Measurements from ENCODE around the gene CYTIP. TPM values are rescaled to one million over a fixed set of nuclear protein-coding genes. Genes with fewer than 3 reads are reported as not detected.
A peak's percentile ranks its signal among the peaks of the same experiment; 100 is the strongest.

Gene CYTIP
- total and polyA plus RNA-seq, 2 donors from 2014 or later: 3.5 to 24.0 TPM

DNA sequence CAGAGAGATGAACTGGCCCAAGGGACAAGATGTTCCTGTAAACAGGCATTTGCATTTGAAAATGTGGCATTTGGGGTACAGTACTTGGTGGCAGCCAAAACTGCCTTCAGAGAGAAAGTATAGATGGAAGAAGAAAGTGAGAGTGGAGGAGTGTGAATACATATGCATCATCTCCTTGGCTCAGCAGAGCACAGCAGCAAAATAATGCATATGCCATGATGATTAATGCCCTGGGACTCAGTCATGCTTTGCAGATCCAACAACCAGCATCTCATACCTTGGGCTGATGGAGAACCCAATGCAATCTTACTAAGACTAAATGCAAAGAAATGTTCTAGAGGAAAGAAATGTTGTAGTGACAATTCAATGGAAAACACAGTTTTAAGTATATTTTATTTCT, 29.7 kb upstream of the CYTIP start:
- TF ChIP-seq, protein P1, sequence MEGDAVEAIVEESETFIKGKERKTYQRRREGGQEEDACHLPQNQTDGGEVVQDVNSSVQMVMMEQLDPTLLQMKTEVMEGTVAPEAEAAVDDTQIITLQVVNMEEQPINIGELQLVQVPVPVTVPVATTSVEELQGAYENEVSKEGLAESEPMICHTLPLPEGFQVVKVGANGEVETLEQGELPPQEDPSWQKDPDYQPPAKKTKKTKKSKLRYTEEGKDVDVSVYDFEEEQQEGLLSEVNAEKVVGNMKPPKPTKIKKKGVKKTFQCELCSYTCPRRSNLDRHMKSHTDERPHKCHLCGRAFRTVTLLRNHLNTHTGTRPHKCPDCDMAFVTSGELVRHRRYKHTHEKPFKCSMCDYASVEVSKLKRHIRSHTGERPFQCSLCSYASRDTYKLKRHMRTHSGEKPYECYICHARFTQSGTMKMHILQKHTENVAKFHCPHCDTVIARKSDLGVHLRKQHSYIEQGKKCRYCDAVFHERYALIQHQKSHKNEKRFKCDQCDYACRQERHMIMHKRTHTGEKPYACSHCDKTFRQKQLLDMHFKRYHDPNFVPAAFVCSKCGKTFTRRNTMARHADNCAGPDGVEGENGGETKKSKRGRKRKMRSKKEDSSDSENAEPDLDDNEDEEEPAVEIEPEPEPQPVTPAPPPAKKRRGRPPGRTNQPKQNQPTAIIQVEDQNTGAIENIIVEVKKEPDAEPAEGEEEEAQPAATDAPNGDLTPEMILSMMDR (IDR thresholded peaks at IDR 0.05; ENCODE audit: borderline replicate concordance, extremely low read depth, insufficient read depth): no peak
- no peak for FAIRE-seq

DNA sequence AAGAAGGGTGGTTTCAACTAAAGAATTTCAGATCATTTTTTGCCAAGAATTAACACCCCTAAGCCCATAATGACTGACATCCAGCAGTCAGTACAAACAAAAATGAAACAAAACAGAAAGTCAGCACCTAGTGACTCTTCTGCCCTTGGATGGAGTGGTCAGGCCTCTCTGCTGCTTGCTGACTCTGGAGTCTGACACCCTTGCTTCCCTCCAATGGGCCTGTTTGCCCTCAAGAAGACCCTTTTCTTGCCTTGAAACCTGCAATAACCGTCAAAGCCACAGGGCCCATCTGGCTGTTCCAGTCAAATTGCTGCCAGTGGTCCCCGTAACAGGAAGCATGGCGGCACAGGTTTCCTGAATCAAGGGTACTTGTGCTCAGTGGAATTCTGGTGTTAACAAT, 27.2 kb upstream of the CYTIP start:
- no peaks in the 10 kb centered on the region for H3K27me3 ChIP-seq (ENCODE audit: control insufficient read depth, insufficient read depth, low read length)
- H3K27ac ChIP-seq (ENCODE audit: low read depth in 2 of 2, low read length in 2 of 2): no peak overlapping the region
- H3K4me3 ChIP-seq (ENCODE audit: low read length in 3 of 3): no peak overlapping the region
- TF ChIP-seq, protein P1 (IDR thresholded peaks at IDR 0.05; ENCODE audit: borderline replicate concordance, extremely low read depth, insufficient read depth): no peak
- intact Hi-C loops (cut with DNase I): no loop called here
- no peak for DNase-seq
- no peak for FAIRE-seq
- no peak overlapping the region for H3K9ac ChIP-seq (ENCODE audit: low read length in 3 of 3)
- H3K36me3 ChIP-seq (ENCODE audit: control insufficient read depth in 2 of 3, insufficient read depth in 3 of 3, low read length in 3 of 3): no peaks in the 10 kb centered on the region
- no peaks in the 10 kb centered on the region for H3K4me1 ChIP-seq (ENCODE audit: control insufficient read depth in 2 of 3, insufficient read depth in 2 of 3, low read depth in 1 of 3, low read length in 3 of 3)
- no peaks in the 10 kb centered on the region for H3K9me3 ChIP-seq (ENCODE audit: control insufficient read depth in 2 of 3, insufficient read depth in 1 of 3, low read length in 3 of 3)

More for the DNA sequence above, 29.7 kb upstream of the CYTIP start:
- Histone ChIP-seq H3K27me3 (ENCODE audit: control insufficient read depth, insufficient read depth, low read length) (no peaks in the 10 kb centered on the region), H3K36me3 (ENCODE audit: control insufficient read depth in 2 of 3, insufficient read depth in 3 of 3, low read length in 3 of 3) (no peaks in the 10 kb centered on the region), H3K4me3 (ENCODE audit: low read length in 3 of 3) (no peak overlapping the region), H3K9me3 (ENCODE audit: control insufficient read depth in 2 of 3, insufficient read depth in 1 of 3, low read length in 3 of 3) (no peaks in the 10 kb centered on the region), H3K4me1 (ENCODE audit: control insufficient read depth in 2 of 3, insufficient read depth in 2 of 3, low read depth in 1 of 3, low read length in 3 of 3) (no peaks in the 10 kb centered on the region), H3K27ac (ENCODE audit: low read depth in 2 of 2, low read length in 2 of 2) (no peak overlapping the region), H3K9ac (ENCODE audit: low read length in 3 of 3) (no peak overlapping the region)
- intact Hi-C loops (cut with DNase I): no loop called here
- DNase-seq: peak in 2 of 5 donors; percentile 20 to 22

DNA sequence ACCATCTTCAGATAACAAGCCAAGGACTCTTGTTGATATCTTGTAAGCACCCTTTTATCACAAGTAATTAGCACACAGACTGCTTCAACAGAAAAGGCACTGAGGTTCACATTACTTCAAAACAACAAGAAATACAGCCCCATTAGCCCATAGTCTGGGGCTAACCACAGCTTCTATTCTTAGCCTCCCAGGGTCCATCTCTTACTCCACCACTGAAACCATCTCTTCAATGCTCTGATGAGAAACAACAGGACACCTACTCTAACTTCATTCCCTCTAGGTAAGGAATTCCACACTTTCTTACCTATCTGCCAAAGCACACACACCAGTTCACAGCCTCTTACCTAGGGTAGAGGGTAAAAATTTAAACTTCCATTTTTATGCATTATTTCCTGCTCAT, 26.4 kb upstream of the CYTIP start:
- Histone ChIP-seq H3K4me1 (ENCODE audit: control insufficient read depth in 2 of 3, insufficient read depth in 2 of 3, low read depth in 1 of 3, low read length in 3 of 3) (no peaks in the 10 kb centered on the region), H3K4me3 (ENCODE audit: low read length in 3 of 3) (no peak overlapping the region), H3K27ac (ENCODE audit: low read depth in 2 of 2, low read length in 2 of 2) (no peak overlapping the region), H3K9me3 (ENCODE audit: control insufficient read depth in 2 of 3, insufficient read depth in 1 of 3, low read length in 3 of 3) (no peaks in the 10 kb centered on the region), H3K9ac (ENCODE audit: low read length in 3 of 3) (no peak overlapping the region), H3K36me3 (ENCODE audit: control insufficient read depth in 2 of 3, insufficient read depth in 3 of 3, low read length in 3 of 3) (no peaks in the 10 kb centered on the region), H3K27me3 (ENCODE audit: control insufficient read depth, insufficient read depth, low read length) (no peaks in the 10 kb centered on the region)
- FAIRE-seq (no peak), DNase-seq (no peak)
- TF ChIP-seq, protein P1 (IDR thresholded peaks at IDR 0.05; ENCODE audit: borderline replicate concordance, extremely low read depth, insufficient read depth): no peak
- intact Hi-C loops (cut with DNase I): no loop called here

DNA sequence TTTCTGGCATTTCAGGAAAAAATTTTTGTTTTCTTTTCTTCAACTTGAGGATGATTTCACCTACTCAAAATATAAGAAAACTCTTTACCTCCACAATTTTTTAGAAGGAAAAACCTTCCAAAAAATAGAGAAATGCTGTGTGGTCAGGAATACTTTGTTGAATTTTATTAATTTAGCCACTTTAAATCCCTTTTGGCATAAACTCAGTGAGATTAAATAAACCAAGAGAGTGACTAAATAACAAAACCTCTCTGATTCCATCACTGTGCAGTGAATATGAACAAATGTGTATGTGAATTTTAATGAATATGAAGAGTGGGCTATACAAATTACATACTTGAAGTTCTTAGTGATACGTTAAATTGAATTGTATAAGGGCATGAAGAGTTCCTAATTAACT, 25.8 kb upstream of the CYTIP start:
- H3K4me3 ChIP-seq (ENCODE audit: low read length in 3 of 3): no peak overlapping the region
- H3K9me3 ChIP-seq (ENCODE audit: control insufficient read depth in 2 of 3, insufficient read depth in 1 of 3, low read length in 3 of 3): no peaks in the 10 kb centered on the region
- H3K36me3 ChIP-seq (ENCODE audit: control insufficient read depth in 2 of 3, insufficient read depth in 3 of 3, low read length in 3 of 3): no peaks in the 10 kb centered on the region
- no peak for DNase-seq
- intact Hi-C loops (cut with DNase I): no loop called here
- no peaks in the 10 kb centered on the region for H3K27me3 ChIP-seq (ENCODE audit: control insufficient read depth, insufficient read depth, low read length)
- FAIRE-seq: no peak
- no peaks in the 10 kb centered on the region for H3K4me1 ChIP-seq (ENCODE audit: control insufficient read depth in 2 of 3, insufficient read depth in 2 of 3, low read depth in 1 of 3, low read length in 3 of 3)
- no peak overlapping the region for H3K9ac ChIP-seq (ENCODE audit: low read length in 3 of 3)
- TF ChIP-seq, protein P1 (IDR thresholded peaks at IDR 0.05; ENCODE audit: borderline replicate concordance, extremely low read depth, insufficient read depth): no peak
- no peak overlapping the region for H3K27ac ChIP-seq (ENCODE audit: low read depth in 2 of 2, low read length in 2 of 2)
